HepG2 (cell line): ENCODE results near the gene SUSD6. TPM values are rescaled to one million over a fixed set of nuclear protein-coding genes. Genes with fewer than 3 reads are reported as not detected.

Experiments used
- CBX2 ChIP-seq, 2 experiments: fragments of 200-600 bp in 1 of 2; sonication (generic); formaldehyde crosslinking in 1 of 2; IDR thresholded peaks; 2 replicates each; pipeline versions ENCODE4 v1.7.0 to v1.8.1; 2018 to 2022; ENCODE audit warnings: low read depth in 2 of 2, low read length in 1 of 2, mild to moderate bottlenecking in 1 of 2, missing genetic modification reagents in 1 of 2
- FLYWCH1 ChIP-seq: sonication (generic); formaldehyde crosslinking; IDR thresholded peaks from 2 replicates; pipeline ENCODE4 v1.8.1; 2023; ENCODE audit warnings: mild to moderate bottlenecking, missing genetic modification reagents
- FUBP1 ChIP-seq: sonication (generic); formaldehyde crosslinking; IDR thresholded peaks from 2 replicates; pipeline ENCODE4 v1.5.1; 2020; ENCODE audit warnings: missing genetic modification reagents, mild to moderate bottlenecking, borderline replicate concordance
- HNF4A ChIP-seq: sonication (generic); formaldehyde crosslinking; IDR thresholded peaks from 2 replicates; pipeline ENCODE4 v1.4.0; 2020; ENCODE audit warnings: missing genetic modification reagents
- ISL2 ChIP-seq: sonication (generic); formaldehyde crosslinking; IDR thresholded peaks from 2 replicates; pipeline ENCODE4 v1.5.0; 2020; ENCODE audit warnings: missing genetic modification reagents
- KAT7 ChIP-seq: IDR thresholded peaks from 2 replicates; pipeline ENCODE4 v1.6.1; 2018; ENCODE audit warnings: borderline replicate concordance, missing compliant biosample characterization
- KLF16 ChIP-seq, 2 experiments: sonication (generic) in 1 of 2; formaldehyde crosslinking in 1 of 2; IDR thresholded peaks; 2 replicates each; pipeline versions ENCODE4 v1.6.1 to v1.8.0; 2016 to 2023; ENCODE audit warnings: missing genetic modification reagents in 2 of 2, missing compliant biosample characterization in 1 of 2
- KMT2B ChIP-seq: IDR thresholded peaks from 2 replicates; pipeline ENCODE4 v1.6.1; 2016; ENCODE audit warnings: missing genetic modification reagents, missing compliant biosample characterization
- MNT ChIP-seq: fragments of 450-650 bp; IDR thresholded peaks from 2 replicates; pipeline ENCODE4 v1.6.1; 2016
- RORA ChIP-seq: sonication (generic); formaldehyde crosslinking; IDR thresholded peaks from 2 replicates; pipeline ENCODE4 v1.5.0; 2020; ENCODE audit warnings: mild to moderate bottlenecking, missing genetic modification reagents, moderate library complexity
- SOX5 ChIP-seq: IDR thresholded peaks from 2 replicates; pipeline ENCODE4 v1.6.1; 2016; ENCODE audit warnings: borderline replicate concordance
- SSRP1 ChIP-seq: IDR thresholded peaks from 2 replicates; pipeline ENCODE4 v1.6.1; 2016; ENCODE audit warnings: control low read depth
- TBP ChIP-seq: sonication (generic); formaldehyde crosslinking; IDR thresholded peaks from 2 replicates; pipeline ENCODE4 v1.5.0; 2020; ENCODE audit warnings: missing genetic modification reagents
- ZC3H4 ChIP-seq: sonication (generic); formaldehyde crosslinking; IDR thresholded peaks from 2 replicates; pipeline ENCODE4 v1.4.0; 2020; ENCODE audit warnings: missing genetic modification reagents, borderline replicate concordance
- ZFAT ChIP-seq: sonication (generic); formaldehyde crosslinking; conservative IDR thresholded peaks from 2 replicates; pipeline ENCODE4 v1.8.1; 2023; ENCODE audit warnings: missing genetic modification reagents, inconsistent platforms
- ZNF550 ChIP-seq: sonication (generic); formaldehyde crosslinking; IDR thresholded peaks from 2 replicates; pipeline ENCODE4 v1.4.0; 2020; ENCODE audit warnings: mild to moderate bottlenecking, missing genetic modification reagents, borderline replicate concordance
- ZNF563 ChIP-seq: sonication (generic); formaldehyde crosslinking; IDR thresholded peaks from 2 replicates; pipeline ENCODE4 v1.8.0; 2022; ENCODE audit warnings: mild to moderate bottlenecking, moderate library complexity, missing genetic modification reagents
- ZNF589 ChIP-seq: sonication (generic); formaldehyde crosslinking; conservative IDR thresholded peaks from 2 replicates; pipeline ENCODE4 v1.8.0; 2022; ENCODE audit warnings: mild to moderate bottlenecking, moderate library complexity, missing genetic modification reagents
- ZSCAN5A ChIP-seq: sonication (generic); formaldehyde crosslinking; IDR thresholded peaks from 2 replicates; pipeline ENCODE4 v1.8.0; 2022; ENCODE audit warnings: mild to moderate bottlenecking, missing genetic modification reagents, borderline replicate concordance
- polyA plus RNA-seq, 8 experiments: library from polyadenylated mRNA; depleted of rRNA in 3 of 8; stranded (reverse) in 7 of 8; unstranded in 1 of 8; fragments of >200 nt; fragmentation: Illumina TruSeq in 4 of 8; extraction: Trizol in 4 of 8; gene quantifications; 2 replicates each; pipeline versions ENCODE4 v1.2.1 to v1.2.3, GENCODE V29; 2011 to 2016; ENCODE audit warnings: low read depth in 4 of 8, missing spikeins in 1 of 8, mixed read lengths in 1 of 8; ENCODE audit not compliant: insufficient read depth in 1 of 8
- total RNA-seq, 5 experiments: library from RNA; depleted of rRNA; stranded (reverse); fragments of >200 nt; fragmentation: Illumina TruSeq; extraction: Trizol; gene quantifications; 2 replicates each; pipeline ENCODE4 v1.2.3, GENCODE V29; 2016; ENCODE audit warnings: low read depth in 1 of 5
- TF ChIP-seq, protein P1 (sequence below): sonication (generic); formaldehyde crosslinking; IDR thresholded peaks from 2 replicates; pipeline ENCODE4 v1.4.0; 2020; ENCODE audit warnings: missing genetic modification reagents
- TF ChIP-seq, protein P2 (sequence below): sonication (generic); formaldehyde crosslinking; IDR thresholded peaks from 2 replicates; pipeline ENCODE4 v1.5.0; 2020; ENCODE audit warnings: missing genetic modification reagents

The SUSD6 gene
- total and polyA plus RNA-seq, 2 of the 13 experiments (the other 11 are each of a cell fraction or from before 2014, with no cell fraction given) = 7.2 to 7.4 TPM

DNA sequence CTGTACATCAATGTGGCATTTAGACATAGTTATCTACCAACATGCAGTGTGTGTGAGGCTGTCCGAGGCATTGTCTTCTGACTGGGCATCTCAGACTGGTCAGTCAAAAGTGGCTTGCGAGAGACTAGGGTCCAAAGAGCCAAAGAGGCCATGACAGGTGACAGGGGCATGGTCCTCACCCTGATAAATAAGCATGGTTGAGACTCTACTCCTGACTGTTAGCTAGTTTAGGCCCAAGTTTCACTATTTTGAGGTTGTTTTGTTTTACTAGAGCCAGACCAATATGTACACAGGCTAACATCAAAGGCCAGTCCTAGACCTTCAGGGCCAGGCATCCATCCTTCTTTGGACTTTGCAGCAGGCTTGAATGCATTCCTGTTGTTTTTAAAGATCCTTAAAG is 78.6 kb downstream of the SUSD6 start (continued):
- TF ChIP-seq, protein P1, sequence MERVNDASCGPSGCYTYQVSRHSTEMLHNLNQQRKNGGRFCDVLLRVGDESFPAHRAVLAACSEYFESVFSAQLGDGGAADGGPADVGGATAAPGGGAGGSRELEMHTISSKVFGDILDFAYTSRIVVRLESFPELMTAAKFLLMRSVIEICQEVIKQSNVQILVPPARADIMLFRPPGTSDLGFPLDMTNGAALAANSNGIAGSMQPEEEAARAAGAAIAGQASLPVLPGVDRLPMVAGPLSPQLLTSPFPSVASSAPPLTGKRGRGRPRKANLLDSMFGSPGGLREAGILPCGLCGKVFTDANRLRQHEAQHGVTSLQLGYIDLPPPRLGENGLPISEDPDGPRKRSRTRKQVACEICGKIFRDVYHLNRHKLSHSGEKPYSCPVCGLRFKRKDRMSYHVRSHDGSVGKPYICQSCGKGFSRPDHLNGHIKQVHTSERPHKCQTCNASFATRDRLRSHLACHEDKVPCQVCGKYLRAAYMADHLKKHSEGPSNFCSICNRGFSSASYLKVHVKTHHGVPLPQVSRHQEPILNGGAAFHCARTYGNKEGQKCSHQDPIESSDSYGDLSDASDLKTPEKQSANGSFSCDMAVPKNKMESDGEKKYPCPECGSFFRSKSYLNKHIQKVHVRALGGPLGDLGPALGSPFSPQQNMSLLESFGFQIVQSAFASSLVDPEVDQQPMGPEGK = peak; percentile 38
- TF ChIP-seq ZC3H4 = no peak
- no peak for TF ChIP-seq ZFAT
- TF ChIP-seq CBX2 (IDR thresholded peaks at IDR 0.05; ENCODE audit: low read depth, low read length) = no peak
- TF ChIP-seq CBX2 (CRISPR knock-in tag; IDR thresholded peaks at IDR 0.05; ENCODE audit: low read depth) = no peak
- TF ChIP-seq RORA = no peak
- TF ChIP-seq ZNF563 (CRISPR knock-in tag) = no peak
- no peak; the same call in 1 of the 2 replicates for TF ChIP-seq ZSCAN5A (CRISPR knock-in tag)
- no peak for TF ChIP-seq ZNF589 (CRISPR knock-in tag)
- TF ChIP-seq, protein P2, sequence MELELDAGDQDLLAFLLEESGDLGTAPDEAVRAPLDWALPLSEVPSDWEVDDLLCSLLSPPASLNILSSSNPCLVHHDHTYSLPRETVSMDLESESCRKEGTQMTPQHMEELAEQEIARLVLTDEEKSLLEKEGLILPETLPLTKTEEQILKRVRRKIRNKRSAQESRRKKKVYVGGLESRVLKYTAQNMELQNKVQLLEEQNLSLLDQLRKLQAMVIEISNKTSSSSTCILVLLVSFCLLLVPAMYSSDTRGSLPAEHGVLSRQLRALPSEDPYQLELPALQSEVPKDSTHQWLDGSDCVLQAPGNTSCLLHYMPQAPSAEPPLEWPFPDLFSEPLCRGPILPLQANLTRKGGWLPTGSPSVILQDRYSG (CRISPR knock-in tag) = no peak
- no peak for TF ChIP-seq KAT7 (CRISPR knock-in tag)
- TF ChIP-seq KMT2B = no peak
- TF ChIP-seq HNF4A (CRISPR knock-in tag) = peak; percentile 98
- TF ChIP-seq SOX5 (CRISPR knock-in tag) = peak; percentile 83
- TF ChIP-seq FLYWCH1 (CRISPR knock-in tag) = no peak
- 0 out of 2 replicates have a peak, but pooled peaks have one; percentile 24 for TF ChIP-seq MNT
- TF ChIP-seq TBP (CRISPR knock-in tag) = no peak
- TF ChIP-seq SSRP1 (CRISPR knock-in tag) = no peak
- no peak for TF ChIP-seq ZNF550 (CRISPR knock-in tag)
- TF ChIP-seq ISL2 (CRISPR knock-in tag) = peak; percentile 73; the same call in 1 of the 2 replicates
- TF ChIP-seq FUBP1 (CRISPR knock-in tag) = no peak
- no peak for TF ChIP-seq KLF16 (CRISPR knock-in tag; IDR thresholded peaks at IDR 0.05)
